IPS DF 6.9 (cell line): Measurements from ENCODE around the gene TBKBP1.

ENCODE experiments used
- DNase-seq: peaks from one replicate; pipeline ENCODE4 v3.0.0-alpha.2; 2013; ENCODE audit warnings: low read depth, low spot score
- H3K27ac ChIP-seq: one replicate; pipeline ENCODE4 v1.5.1; 2013; ENCODE audit warnings: low read length, control low read depth
- H3K27me3 ChIP-seq: 2 replicates; pipeline ENCODE4 v1.6.1; 2013; ENCODE audit warnings: mild to moderate bottlenecking, low read length; ENCODE audit not compliant: control insufficient read depth, insufficient read depth
- H3K36me3 ChIP-seq: 2 replicates; pipeline ENCODE4 v1.6.1; 2013; ENCODE audit warnings: low read length; ENCODE audit not compliant: control insufficient read depth, insufficient read depth
- H3K4me1 ChIP-seq: 2 replicates; pipeline ENCODE4 v1.6.1; 2013; ENCODE audit warnings: low read length; ENCODE audit not compliant: control insufficient read depth, insufficient read depth
- H3K4me3 ChIP-seq: 2 replicates; pipeline ENCODE4 v1.5.1; 2013; ENCODE audit warnings: mild to moderate bottlenecking, low read length
- H3K9me3 ChIP-seq: 2 replicates; pipeline ENCODE4 v1.6.1; 2013; ENCODE audit warnings: low read length, inconsistent platforms; ENCODE audit not compliant: control insufficient read depth, insufficient read depth
- WGBS: extraction: QIAGEN DNeasy Blood & Tissue Kit; methylation state at CpG from one replicate; pipeline ENCODE4 v1.1.7; 2013; ENCODE audit warnings: mixed read lengths, missing lambda C conversion rate; ENCODE audit not compliant: insufficient read length, insufficient coverage; 5-methylcytosine and 5-hydroxymethylcytosine counted together

The TBKBP1 gene

DNA sequence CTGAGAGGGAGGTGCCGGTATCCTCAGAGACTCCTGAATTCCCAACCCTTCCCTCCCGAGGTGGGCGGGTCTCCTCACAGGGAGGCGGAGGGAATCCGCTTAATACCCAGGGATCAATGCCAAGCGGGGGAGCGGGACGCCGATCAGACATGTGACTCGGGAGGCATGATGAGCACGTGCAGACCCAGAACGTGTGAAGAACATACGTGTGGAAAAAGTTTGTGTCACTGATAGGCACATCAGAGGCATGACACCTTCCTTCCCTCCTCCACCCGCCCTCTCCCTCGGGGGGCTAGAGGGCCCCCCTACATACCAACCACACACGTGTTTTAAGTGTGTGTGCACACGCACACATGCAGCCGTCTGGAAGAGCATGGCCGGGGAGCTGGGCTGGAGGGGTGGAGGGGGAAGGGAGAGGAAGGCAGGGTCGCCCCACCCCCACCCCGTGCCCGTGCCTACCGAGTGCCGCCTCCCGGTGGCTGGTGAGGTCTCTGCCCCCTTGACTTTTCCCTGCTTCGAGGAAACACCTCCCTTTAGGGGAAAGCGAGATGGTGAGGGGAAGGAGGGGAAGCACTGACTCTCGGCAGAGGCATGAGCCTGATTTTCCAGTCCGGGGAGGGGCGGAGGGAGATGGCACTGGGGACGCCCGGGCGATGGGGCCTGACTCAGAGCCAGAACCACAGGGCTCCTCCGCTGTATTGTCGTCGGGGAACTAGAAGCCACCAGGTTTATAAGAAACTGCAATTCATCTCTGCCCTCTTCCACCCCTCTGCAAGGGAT lies 27.0 kb downstream of the TBKBP1 start:
- peaks cover 2% of the 10 kb centered on the region; the same call in 1 of the 2 replicates for H3K27me3 ChIP-seq
- H3K4me3 ChIP-seq = no peak overlapping the region
- no peak for DNase-seq
- H3K4me1 ChIP-seq = peaks cover 4% of the 10 kb centered on the region; the same call in 1 of the 2 replicates
- no peaks in the 10 kb centered on the region for H3K36me3 ChIP-seq
- WGBS = no CpG with 5 or more reads among the region's 36 CpGs
- H3K27ac ChIP-seq = no peak overlapping the region
- H3K9me3 ChIP-seq = no peaks in the 10 kb centered on the region

GRCh38 chr17:47721725-47722124 lies 27.8 kb downstream of the TBKBP1 start:
- no CpG with 5 or more reads among the region's 8 CpGs for WGBS
- Histone ChIP-seq H3K36me3 (no peaks in the 10 kb centered on the region), H3K27ac (no peak overlapping the region), H3K4me1 (peaks cover 4% of the 10 kb centered on the region; the same call in 1 of the 2 replicates), H3K4me3 (no peak overlapping the region), H3K27me3 (peaks cover 2% of the 10 kb centered on the region; the same call in 1 of the 2 replicates), H3K9me3 (no peaks in the 10 kb centered on the region)
- DNase-seq = no peak

DNA sequence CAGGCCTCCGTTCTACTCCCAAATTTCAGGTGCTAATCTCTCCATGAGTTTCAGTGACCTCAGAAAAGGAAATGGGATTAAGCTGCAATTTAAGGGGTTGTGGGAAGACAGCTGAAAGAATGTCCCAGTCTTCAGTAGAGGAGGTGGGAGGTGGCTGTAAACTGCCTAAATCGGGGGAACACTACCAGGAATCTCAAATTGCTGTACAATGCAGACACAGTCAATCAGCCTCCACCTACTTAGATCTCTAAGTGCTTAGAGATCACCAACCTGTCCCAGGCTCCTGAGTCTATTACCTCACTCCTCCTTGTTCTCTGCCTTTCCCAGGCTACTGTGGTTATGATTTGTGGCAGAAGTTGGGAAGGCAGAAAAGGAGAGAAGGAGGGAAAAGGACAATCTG lies 30.7 kb downstream of the TBKBP1 start:
- no CpG with 5 or more reads among the region's 2 CpGs for WGBS
- Histone ChIP-seq H3K9me3 (no peaks in the 10 kb centered on the region), H3K4me3 (no peak overlapping the region), H3K4me1 (peaks cover 3% of the 10 kb centered on the region; the same call in 1 of the 2 replicates), H3K27ac (no peak overlapping the region), H3K36me3 (no peaks in the 10 kb centered on the region), H3K27me3 (peaks cover 2% of the 10 kb centered on the region; the same call in 1 of the 2 replicates)
- no peak for DNase-seq

- H3K27ac ChIP-seq = no peak overlapping the region
- H3K4me1 ChIP-seq = peaks cover 3% of the 10 kb centered on the region; the same call in 1 of the 2 replicates
- no peaks in the 10 kb centered on the region for H3K9me3 ChIP-seq
- H3K27me3 ChIP-seq = peaks cover 2% of the 10 kb centered on the region; the same call in 1 of the 2 replicates
- no peak overlapping the region for H3K4me3 ChIP-seq
- no peaks in the 10 kb centered on the region for H3K36me3 ChIP-seq
- no peak for DNase-seq
- no CpG with 5 or more reads among the region's 13 CpGs for WGBS
These were observed 31.6 kb downstream of the TBKBP1 start for GRCh38 chr17:47725446-47726111.

GRCh38 chr17:47726796-47727703 lies 33.1 kb downstream of the TBKBP1 start:
- H3K36me3 ChIP-seq = no peaks in the 10 kb centered on the region
- H3K27ac ChIP-seq = no peak overlapping the region
- H3K9me3 ChIP-seq = no peaks in the 10 kb centered on the region
- no CpG with 5 or more reads among the region's 12 CpGs for WGBS
- H3K4me3 ChIP-seq = no peak overlapping the region
- peaks cover 4% of the 10 kb centered on the region; the same call in 1 of the 2 replicates for H3K27me3 ChIP-seq
- DNase-seq = no peak
- H3K4me1 ChIP-seq = no peaks in the 10 kb centered on the region

DNA sequence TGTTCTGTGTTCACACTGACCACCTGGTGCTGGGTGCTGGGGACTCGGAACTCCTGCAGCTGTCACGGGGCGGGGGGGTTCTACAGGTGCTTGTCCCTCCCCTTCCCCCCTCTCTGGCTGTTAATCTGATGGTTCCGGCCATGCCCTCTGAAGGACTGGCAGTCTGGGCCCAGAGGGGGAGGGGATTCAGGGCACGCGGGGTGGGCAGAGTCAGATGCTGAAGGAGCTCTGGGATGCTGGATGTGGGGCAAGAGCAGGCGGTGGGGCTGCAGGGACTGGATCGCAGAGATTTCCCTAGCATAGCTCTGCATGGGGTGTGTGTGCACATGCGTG lies 33.7 kb downstream of the TBKBP1 start:
- H3K4me3 ChIP-seq = no peak overlapping the region
- peaks cover 10% of the 10 kb centered on the region; the same call in 1 of the 2 replicates for H3K27me3 ChIP-seq
- no peaks in the 10 kb centered on the region for H3K4me1 ChIP-seq
- no CpG with 5 or more reads among the region's 9 CpGs for WGBS
- no peak for DNase-seq
- no peak overlapping the region for H3K27ac ChIP-seq
- no peaks in the 10 kb centered on the region for H3K9me3 ChIP-seq
- no peaks in the 10 kb centered on the region for H3K36me3 ChIP-seq

DNA sequence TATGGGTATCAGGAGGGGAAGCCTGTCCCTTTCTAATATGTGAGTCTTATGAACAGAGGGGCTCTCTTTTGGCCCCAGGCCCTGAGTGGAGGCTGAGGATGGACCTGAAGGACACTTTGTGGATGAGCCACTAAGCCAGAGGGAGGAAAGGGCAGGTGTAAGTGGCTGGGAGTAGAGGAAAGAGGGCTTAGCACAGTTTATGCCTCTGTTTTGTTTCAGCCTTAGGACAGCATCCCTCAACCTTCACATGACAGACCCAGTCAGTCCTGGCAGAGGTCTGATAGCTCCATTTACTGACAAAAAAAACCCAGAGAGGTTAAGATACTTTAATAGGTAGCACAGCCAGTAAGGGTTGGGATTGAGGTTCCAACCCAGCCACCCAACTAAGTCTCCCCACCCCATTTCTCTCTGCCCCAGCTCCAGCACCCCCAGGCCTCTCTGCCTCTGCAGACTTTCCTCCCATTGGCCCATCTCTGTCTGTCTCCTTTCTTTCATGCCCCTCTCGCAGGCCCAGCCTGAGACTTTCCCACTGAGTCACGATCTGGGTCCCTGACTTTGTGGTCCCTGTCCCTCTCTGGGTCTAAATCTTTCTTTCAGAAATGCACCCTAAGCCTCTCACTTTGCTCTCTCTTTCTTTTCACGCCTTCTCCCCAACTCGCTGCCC lies 34.4 kb downstream of the TBKBP1 start:
- DNase-seq = no peak
- H3K36me3 ChIP-seq = no peaks in the 10 kb centered on the region
- no peaks in the 10 kb centered on the region for H3K4me1 ChIP-seq
- no peak overlapping the region for H3K4me3 ChIP-seq
- peaks cover 13% of the 10 kb centered on the region for H3K27me3 ChIP-seq
- no peak overlapping the region for H3K27ac ChIP-seq
- H3K9me3 ChIP-seq = no peaks in the 10 kb centered on the region
- no CpG with 5 or more reads among the region's 4 CpGs for WGBS

DNA sequence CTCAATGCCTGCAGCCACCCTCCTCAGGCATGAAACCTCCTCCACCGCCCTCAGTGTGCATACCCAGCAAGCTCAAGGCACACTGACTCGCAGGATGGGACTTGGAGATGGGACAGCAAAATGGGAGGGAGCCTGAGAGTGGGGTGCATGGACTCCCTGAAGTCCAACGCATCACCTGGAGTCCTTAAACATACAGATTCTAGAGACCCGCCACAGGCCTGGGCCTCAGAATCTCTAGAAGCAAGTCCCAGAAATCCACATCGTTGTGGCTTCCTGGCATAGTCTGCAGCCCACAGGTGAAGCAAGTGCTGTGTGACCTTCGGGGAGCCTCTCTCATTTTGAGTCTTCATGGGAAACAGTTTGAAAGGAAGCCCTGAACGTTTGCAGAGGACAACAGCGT lies 35.5 kb downstream of the TBKBP1 start:
- 0 out of 2 replicates have a peak, but pooled peaks cover 2% of the 10 kb centered on the region for H3K4me1 ChIP-seq
- H3K9me3 ChIP-seq = no peaks in the 10 kb centered on the region
- no peaks in the 10 kb centered on the region for H3K36me3 ChIP-seq
- WGBS = no CpG with 5 or more reads among the region's 8 CpGs
- no peak overlapping the region for H3K4me3 ChIP-seq
- H3K27me3 ChIP-seq = peaks cover 22% of the 10 kb centered on the region
- no peak overlapping the region for H3K27ac ChIP-seq
- no peak for DNase-seq

DNA sequence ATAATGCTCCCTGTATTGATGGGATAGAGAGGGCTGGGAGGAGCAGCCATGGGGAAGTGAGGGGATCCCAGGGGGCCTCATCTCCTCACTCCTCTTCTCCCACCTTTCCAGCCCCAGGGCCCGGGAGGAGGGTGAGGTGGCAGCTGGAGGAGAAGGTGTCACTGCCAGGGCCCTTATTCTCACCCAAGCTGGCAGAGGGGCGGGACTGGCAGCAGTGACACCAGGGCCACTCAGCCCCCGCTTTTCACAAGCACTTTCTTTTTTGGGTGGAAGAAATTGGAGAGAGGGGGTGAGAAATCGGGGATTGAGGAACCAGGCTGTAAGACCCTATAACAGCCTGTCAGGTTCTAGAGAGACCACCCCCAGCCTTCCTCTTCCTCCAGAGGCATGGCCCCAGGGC lies 36.7 kb downstream of the TBKBP1 start:
- WGBS = no CpG with 5 or more reads among the region's 4 CpGs
- Histone ChIP-seq H3K36me3 (no peaks in the 10 kb centered on the region), H3K4me1 (0 out of 2 replicates have a peak, but pooled peaks cover 2% of the 10 kb centered on the region), H3K27me3 (peaks cover 32% of the 10 kb centered on the region), H3K9me3 (no peaks in the 10 kb centered on the region), H3K4me3 (no peak overlapping the region), H3K27ac (no peak overlapping the region)
- no peak for DNase-seq
